GM23338 (cell line): ENCODE data around the gene CNST. TPM values are rescaled to one million over a fixed set of nuclear protein-coding genes. Genes with fewer than 3 reads are reported as not detected.

Source experiments
- ATAC-seq: fragments of 200-7000 bp; cut with Tn5 transposase; 3 replicates; pipeline ENCODE4 v1.9.1; 2020
- DNase-seq: peaks from one replicate; pipeline ENCODE4 v3.0.0-alpha.2; 2015; ENCODE audit warnings: low spot score
- H2AFZ ChIP-seq: fragments of 200-600 bp; sonication (generic); 2 replicates; pipeline ENCODE4 v1.8.0; 2016; ENCODE audit warnings: antibody characterized with exemption, mild to moderate bottlenecking, moderate library complexity
- H3F3A ChIP-seq: fragments of 200-600 bp; sonication (generic); replicated peaks from 2 replicates; pipeline ENCODE4 v1.8.0; 2017; ENCODE audit warnings: antibody characterized with exemption, mixed run types, low read depth
- H3K27ac ChIP-seq: fragments of 200-600 bp; sonication (generic); 2 replicates; pipeline ENCODE4 v1.6.1; 2016; ENCODE audit warnings: low read depth
- H3K27me3 ChIP-seq: fragments of 200-600 bp; sonication (generic); 2 replicates; pipeline ENCODE4 v1.8.0; 2016; ENCODE audit warnings: mild to moderate bottlenecking, mixed run types, moderate library complexity; ENCODE audit not compliant: insufficient read depth
- H3K36me3 ChIP-seq: fragments of 200-600 bp; sonication (generic); 2 replicates; pipeline ENCODE4 v1.8.0; 2016; ENCODE audit warnings: mild to moderate bottlenecking; ENCODE audit not compliant: insufficient read depth
- H3K4me1 ChIP-seq: fragments of 200-600 bp; sonication (generic); 2 replicates; pipeline ENCODE4 v1.8.0; 2016; ENCODE audit warnings: mild to moderate bottlenecking, moderate library complexity; ENCODE audit not compliant: insufficient read depth
- H3K4me2 ChIP-seq: fragments of 200-600 bp; sonication (generic); 2 replicates; pipeline ENCODE4 v1.7.1; 2017; ENCODE audit warnings: mixed run types
- H3K4me3 ChIP-seq: fragments of 200-600 bp; sonication (generic); 2 replicates; pipeline ENCODE4 v1.6.1; 2016; ENCODE audit warnings: mixed run types
- H3K79me2 ChIP-seq: fragments of 200-600 bp; sonication (generic); replicated peaks from 2 replicates; pipeline ENCODE4 v1.8.0; 2017; ENCODE audit warnings: mild to moderate bottlenecking; ENCODE audit not compliant: insufficient read depth
- H3K9me2 ChIP-seq: fragments of 200-600 bp; sonication (generic); 2 replicates; pipeline ENCODE4 v1.8.0; 2017; ENCODE audit not compliant: insufficient read depth
- H4K20me1 ChIP-seq: fragments of 200-600 bp; sonication (generic); replicated peaks from 2 replicates; pipeline ENCODE4 v1.8.0; 2017; ENCODE audit warnings: mild to moderate bottlenecking; ENCODE audit not compliant: insufficient read depth
- H3K27ac Mint-ChIP-seq: 2 replicates; pipeline ENCODE4 v1.8.0; 2020; ENCODE audit warnings: inconsistent platforms, mild to moderate bottlenecking, moderate library complexity, mixed read lengths
- H3K27me3 Mint-ChIP-seq: 3 replicates; pipeline ENCODE4 v1.8.0; 2022; ENCODE audit warnings: low read depth, mild to moderate bottlenecking, moderate library complexity, mixed read lengths, inconsistent platforms; ENCODE audit not compliant: insufficient read depth, poor library complexity
- H3K36me3 Mint-ChIP-seq: 3 replicates; pipeline ENCODE4 v1.8.0; 2021; ENCODE audit warnings: low read depth, mild to moderate bottlenecking, inconsistent platforms, moderate library complexity, mixed read lengths
- H3K4me1 Mint-ChIP-seq: 3 replicates; pipeline ENCODE4 v1.8.0; 2020; ENCODE audit warnings: mild to moderate bottlenecking, inconsistent platforms, mixed read lengths
- H3K4me3 Mint-ChIP-seq: 3 replicates; pipeline ENCODE4 v1.8.0; 2021; ENCODE audit warnings: moderate library complexity, mild to moderate bottlenecking, inconsistent platforms, mixed read lengths
- H3K9me3 Mint-ChIP-seq: 3 replicates; pipeline ENCODE4 v1.8.0; 2020; ENCODE audit warnings: moderate library complexity, mild to moderate bottlenecking, inconsistent platforms, mixed read lengths
- CREB1 ChIP-seq: fragments of 250-450 bp; sonication (Bioruptor Pico); IDR thresholded peaks from 2 replicates; pipeline ENCODE4 v1.5.0; 2020; ENCODE audit warnings: low read depth, mild to moderate bottlenecking, moderate library complexity
- CTCF ChIP-seq, 2 experiments: fragments of 200-600 bp in 1 of 2; sonication (generic) in 1 of 2; conservative IDR thresholded peaks; 2 replicates each; pipeline versions ENCODE4 v1.5.1 to v1.6.1; 2016 to 2017; ENCODE audit warnings: antibody characterized with exemption in 2 of 2, low read depth in 2 of 2, mild to moderate bottlenecking in 2 of 2, moderate library complexity in 1 of 2
- ETS1 ChIP-seq: IDR thresholded peaks from 2 replicates; pipeline ENCODE4 v1.6.1; 2016; ENCODE audit warnings: antibody characterized with exemption
- EZH2 ChIP-seq: fragments of 200-600 bp; sonication (generic); IDR thresholded peaks from one replicate; pipeline ENCODE4 v1.8.0; 2017; ENCODE audit warnings: antibody characterized with exemption, mild to moderate bottlenecking, low read depth; ENCODE audit not compliant: unreplicated experiment
- EZH2phosphoT487 ChIP-seq: fragments of 200-600 bp; sonication (generic); IDR thresholded peaks from one replicate; pipeline ENCODE4 v1.8.1; 2018; ENCODE audit warnings: antibody characterized with exemption; ENCODE audit not compliant: unreplicated experiment
- JUNB ChIP-seq: IDR thresholded peaks from one replicate; pipeline ENCODE4 v1.6.1; 2016; ENCODE audit warnings: antibody characterized with exemption; ENCODE audit not compliant: unreplicated experiment
- NANOG ChIP-seq: IDR thresholded peaks from 2 replicates; pipeline ENCODE4 v1.6.1; 2016; ENCODE audit warnings: antibody characterized with exemption, borderline replicate concordance
- POLR2AphosphoS5 ChIP-seq: IDR thresholded peaks from 2 replicates; pipeline ENCODE4 v1.6.1; 2016; ENCODE audit warnings: antibody characterized with exemption, low read depth
- REST ChIP-seq: IDR thresholded peaks from one replicate; pipeline ENCODE4 v1.6.1; 2018; ENCODE audit warnings: antibody characterized with exemption; ENCODE audit not compliant: unreplicated experiment
- ZNF114 ChIP-seq: fragments of 250-450 bp; sonication (Bioruptor Pico); IDR thresholded peaks from 2 replicates; pipeline ENCODE4 v1.5.0; 2020; ENCODE audit warnings: mild to moderate bottlenecking, moderate library complexity
- ZNF331 ChIP-seq: fragments of 250-450 bp; sonication (Bioruptor Pico); IDR thresholded peaks from 2 replicates; pipeline ENCODE4 v1.5.0; 2020; ENCODE audit warnings: low read depth, mild to moderate bottlenecking, moderate library complexity
- ZNF462 ChIP-seq: fragments of 250-450 bp; sonication (Bioruptor Pico); IDR thresholded peaks from 2 replicates; pipeline ENCODE4 v1.5.0; 2020; ENCODE audit warnings: mild to moderate bottlenecking, moderate library complexity
- polyA plus RNA-seq: library from polyadenylated mRNA; unstranded; fragments of >200 nt; fragmentation: Nextera tagmentation; extraction: Ambion mirVana; gene quantifications from 2 replicates; pipeline ENCODE4 v1.2.1, GENCODE V29; 2016
- total RNA-seq: library from RNA; depleted of rRNA; stranded (reverse); fragments of >200 nt; shearing (Covaris generic); gene quantifications from 2 replicates; pipeline ENCODE4 v1.2.3, GENCODE V29; 2014

The CNST gene
- total and polyA plus RNA-seq, 2 experiments from 2014 or later, result 8.1 to 17.6 TPM

GRCh38 chr1:246651012-246651695 lies 84.9 kb downstream of the CNST start:
- H3K27ac ChIP-seq, result no peak overlapping the region
- H3F3A ChIP-seq, result peaks cover 6% of the 10 kb centered on the region; the same call in 1 of the 2 replicates
- H3K36me3 Mint-ChIP-seq, result peaks cover 11% of the 10 kb centered on the region; the same call in 2 of the 3 replicates
- H2AFZ ChIP-seq, result no peak overlapping the region
- H3K4me3 ChIP-seq, result no peak overlapping the region
- H3K79me2 ChIP-seq, result peaks cover 12% of the 10 kb centered on the region; the same call in 1 of the 2 replicates
- no peaks in the 10 kb centered on the region for H3K9me2 ChIP-seq
- H3K4me3 Mint-ChIP-seq, result no peak overlapping the region
- peaks cover 23% of the 10 kb centered on the region for H3K4me1 Mint-ChIP-seq
- H3K27me3 ChIP-seq, result no peaks in the 10 kb centered on the region
- H3K9me3 Mint-ChIP-seq, result no peaks in the 10 kb centered on the region
- H3K27me3 Mint-ChIP-seq, result peaks cover 4% of the 10 kb centered on the region
- ATAC-seq, result no peak
- no peak for TF ChIP-seq ETS1
- no peak for TF ChIP-seq ZNF462 (CRISPR knock-in tag)
- no peak for TF ChIP-seq POLR2AphosphoS5
- no peak for TF ChIP-seq EZH2phosphoT487
- TF ChIP-seq CTCF (conservative IDR thresholded peaks at IDR 0.05; ENCODE audit: low read depth in 2 of 2), result no peak
- no peak for TF ChIP-seq JUNB
- TF ChIP-seq ZNF114 (CRISPR knock-in tag), result no peak
- TF ChIP-seq CREB1 (CRISPR knock-in tag), result no peak
- no peak for TF ChIP-seq NANOG
- no peak for TF ChIP-seq ZNF331 (CRISPR knock-in tag)
- TF ChIP-seq EZH2, result no peak
- TF ChIP-seq REST, result no peak
- no peak overlapping the region for H3K4me2 ChIP-seq
- H4K20me1 ChIP-seq, result no peaks in the 10 kb centered on the region
- peaks cover 39% of the 10 kb centered on the region for H3K4me1 ChIP-seq
- no peak for DNase-seq
- no peaks in the 10 kb centered on the region for H3K36me3 ChIP-seq
- H3K27ac Mint-ChIP-seq, result no peak overlapping the region
